ENCODE results near the gene ERN2.
"Not testable (repeated sequence)": the region's sequence is repeated elsewhere in the genome, so short reads cannot be mapped to it uniquely, and the experiment has no call there.

Gene ERN2

GRCh38 chr16:23729503-23730424, 16.7 kb upstream of the ERN2 start:
- DNase-seq (ENCODE audit: low spot score): no peak
- no peak for TF ChIP-seq CTCF (IDR thresholded peaks at IDR 0.05; ENCODE audit: extremely low read depth, insufficient read depth, missing control alignments)
- in situ Hi-C loops (cut with MboI; ENCODE audit: low pct_unique_long_range_greater_than_20kb, low sequenced_read_pairs, unreplicated experiment): no loop called here

GRCh38 chr16:23728112-23728477, 15.1 kb upstream of the ERN2 start:
- in situ Hi-C loops (cut with MboI; ENCODE audit: low pct_unique_long_range_greater_than_20kb, low sequenced_read_pairs, unreplicated experiment): no loop called here
- DNase-seq (ENCODE audit: low spot score): no peak
- TF ChIP-seq CTCF (IDR thresholded peaks at IDR 0.05; ENCODE audit: extremely low read depth, insufficient read depth, missing control alignments): no peak

GRCh38 chr16:23726710-23727109, 13.7 kb upstream of the ERN2 start:
- in situ Hi-C loops (cut with MboI; ENCODE audit: low pct_unique_long_range_greater_than_20kb, low sequenced_read_pairs, unreplicated experiment): no loop called here
- no peak for DNase-seq (ENCODE audit: low spot score)
- TF ChIP-seq CTCF (IDR thresholded peaks at IDR 0.05; ENCODE audit: extremely low read depth, insufficient read depth, missing control alignments): no peak

GRCh38 chr16:23724785-23725131, 11.7 kb upstream of the ERN2 start:
- no peak for DNase-seq (ENCODE audit: low spot score)
- TF ChIP-seq CTCF (IDR thresholded peaks at IDR 0.05; ENCODE audit: extremely low read depth, insufficient read depth, missing control alignments): no peak
- in situ Hi-C loops (cut with MboI; ENCODE audit: low pct_unique_long_range_greater_than_20kb, low sequenced_read_pairs, unreplicated experiment): no loop called here

- no peak for DNase-seq (ENCODE audit: low spot score)
- in situ Hi-C loops (cut with MboI; ENCODE audit: low pct_unique_long_range_greater_than_20kb, low sequenced_read_pairs, unreplicated experiment): no loop called here
- no peak for TF ChIP-seq CTCF (IDR thresholded peaks at IDR 0.05; ENCODE audit: extremely low read depth, insufficient read depth, missing control alignments)
Measured at GRCh38 chr16:23724096-23724784, 11.2 kb upstream of the ERN2 start.

- in situ Hi-C loops (cut with MboI; ENCODE audit: low pct_unique_long_range_greater_than_20kb, low sequenced_read_pairs, unreplicated experiment); DNase-seq (ENCODE audit: low spot score): not testable (repeated sequence)
Measured at GRCh38 chr16:23722613-23723240, 9.7 kb upstream of the ERN2 start.

- in situ Hi-C loops (cut with MboI; ENCODE audit: low pct_unique_long_range_greater_than_20kb, low sequenced_read_pairs, unreplicated experiment): no loop called here
- no peak for TF ChIP-seq CTCF (IDR thresholded peaks at IDR 0.05; ENCODE audit: extremely low read depth, insufficient read depth, missing control alignments)
- DNase-seq (ENCODE audit: low spot score): no peak
Measured at GRCh38 chr16:23716484-23716883, 3.5 kb upstream of the ERN2 start.
